Endothelial cell of umbilical vein (primary cell): ENCODE results near the gene FHOD3. TPM values are rescaled to one million over a fixed set of nuclear protein-coding genes. Genes with fewer than 3 reads are reported as not detected.

Experiments used
- BruUV-seq: library from RNA; stranded (reverse); fragments of 400-500 nt; replicated peaks from 2 replicates; lab custom pipeline; 2021; lab: Mats Ljungman, UMichigan
- CTCF ChIA-PET: fragments of 300-600, 350-600 bp; sonication (Branson Sonifier 250); formaldehyde crosslinking; loops from one replicate; lab custom pipeline; 2021; ENCODE audit warnings: antibody characterized with exemption, inconsistent platforms; lab: Charles Lee
- POLR2A ChIA-PET: fragments of 300-600, 350-600 bp; sonication (Branson Sonifier 250); formaldehyde crosslinking; loops from one replicate; lab custom pipeline; 2021; ENCODE audit warnings: antibody characterized with exemption, inconsistent platforms; lab: Charles Lee
- DNase-seq: peaks from one replicate; pipeline ENCODE4 v3.0.0-alpha.2; 2011; ENCODE audit warnings: low read depth, low spot score
- FAIRE-seq: peaks from 2 replicates; lab custom pipeline; 2011; peaks lifted over from hg19 to GRCh38; lab: Jason Lieb, UNC
- H2AFZ ChIP-seq: 2 replicates; pipeline ENCODE4 v1.6.0; 2012; ENCODE audit warnings: low read depth, low read length, control low read depth, inconsistent platforms
- H3K27ac ChIP-seq: 2 replicates; pipeline ENCODE4 v1.5.1; 2011; ENCODE audit warnings: low read depth, mild to moderate bottlenecking, control low read depth, low read length, moderate library complexity; ENCODE audit not compliant: insufficient read depth
- H3K27me3 ChIP-seq, 2 experiments: 2 replicates each; pipeline versions ENCODE4 v1.6.0 to v1.6.1; 2011; ENCODE audit warnings: low read length in 2 of 2, mixed read lengths in 1 of 2; ENCODE audit not compliant: control insufficient read depth in 2 of 2, insufficient read depth in 2 of 2
- H3K36me3 ChIP-seq, 2 experiments: 2 replicates in 1 of 2; 3 replicates in 1 of 2; pipeline ENCODE4 v1.5.1; 2011; ENCODE audit warnings: low read length in 2 of 2, mild to moderate bottlenecking in 1 of 2, moderate library complexity in 1 of 2; ENCODE audit not compliant: control insufficient read depth in 2 of 2, insufficient read depth in 2 of 2; ENCODE audit errors: extremely low read depth in 1 of 2
- H3K4me1 ChIP-seq: 3 replicates; pipeline ENCODE4 v1.5.1; 2011; ENCODE audit warnings: mild to moderate bottlenecking, low read length; ENCODE audit not compliant: control insufficient read depth, insufficient read depth; ENCODE audit errors: extremely low read depth
- H3K4me2 ChIP-seq: 2 replicates; pipeline ENCODE4 v1.6.1; 2011; ENCODE audit warnings: low read length, control low read depth, mixed read lengths; ENCODE audit not compliant: insufficient read depth
- H3K4me3 ChIP-seq, 3 experiments: fragments of 200-600 bp in 1 of 3; sonication (generic), shearing (Covaris generic) in 1 of 3; replicated peaks in 1 of 3; 2 replicates each; pipeline ENCODE4 v1.5.1; 2011 to 2016; ENCODE audit warnings: control low read depth in 3 of 3, low read length in 3 of 3, mild to moderate bottlenecking in 2 of 3, inconsistent platforms in 1 of 3, low read depth in 1 of 3, moderate library complexity in 1 of 3; ENCODE audit not compliant: insufficient read depth in 1 of 3
- H3K79me2 ChIP-seq: 2 replicates; pipeline ENCODE4 v1.6.0; 2012; ENCODE audit warnings: low read length, inconsistent platforms; ENCODE audit not compliant: control insufficient read depth, insufficient read depth
- H3K9ac ChIP-seq: replicated peaks from 2 replicates; pipeline ENCODE3; 2011; ENCODE audit warnings: low read length, control low read depth; ENCODE audit not compliant: insufficient read depth; ENCODE audit errors: extremely low read depth
- H3K9me1 ChIP-seq: replicated peaks from 3 replicates; pipeline ENCODE4 v1.6.0; 2011; ENCODE audit warnings: mild to moderate bottlenecking, low read length; ENCODE audit not compliant: control insufficient read depth, insufficient read depth; ENCODE audit errors: extremely low read depth
- H3K9me3 ChIP-seq: replicated peaks from 2 replicates; pipeline ENCODE4 v1.5.1; 2012; ENCODE audit warnings: low read length, inconsistent platforms; ENCODE audit not compliant: control insufficient read depth, insufficient read depth
- H4K20me1 ChIP-seq: replicated peaks from 2 replicates; pipeline ENCODE3; 2011; ENCODE audit warnings: mild to moderate bottlenecking, low read length; ENCODE audit not compliant: control insufficient read depth, insufficient read depth; ENCODE audit errors: extremely low read depth
- EZH2 ChIP-seq: IDR thresholded peaks from 2 replicates; pipeline ENCODE4 v1.6.1; 2012; ENCODE audit warnings: borderline replicate concordance, low read depth, mild to moderate bottlenecking, moderate library complexity, low read length, inconsistent platforms; ENCODE audit not compliant: severe bottlenecking
- FOS ChIP-seq: IDR thresholded peaks from 2 replicates; pipeline ENCODE4 v1.6.1; 2011; ENCODE audit warnings: mild to moderate bottlenecking, low read length, moderate library complexity, borderline replicate concordance; ENCODE audit not compliant: insufficient read depth
- GATA2 ChIP-seq: IDR thresholded peaks from 2 replicates; pipeline ENCODE4 v1.7.0; 2011; ENCODE audit warnings: low read depth, mild to moderate bottlenecking, moderate library complexity, mixed read lengths, low read length; ENCODE audit not compliant: insufficient read length, insufficient read depth
- JUN ChIP-seq: IDR thresholded peaks from 2 replicates; pipeline ENCODE4 v1.6.1; 2011; ENCODE audit warnings: borderline replicate concordance, low read depth; ENCODE audit not compliant: insufficient read length, insufficient read depth
- MYC ChIP-seq: IDR thresholded peaks from one replicate; pipeline ENCODE4 v1.6.1; 2011; ENCODE audit warnings: mild to moderate bottlenecking, low read depth, low read length
- POLR2A ChIP-seq: IDR thresholded peaks from 2 replicates; pipeline ENCODE4 v1.6.1; 2012; ENCODE audit warnings: low read depth, mild to moderate bottlenecking, control low read depth, low read length
- POLR2AphosphoS5 ChIP-seq: IDR thresholded peaks from 2 replicates; pipeline ENCODE4 v1.6.1; 2012; ENCODE audit warnings: low read depth, mild to moderate bottlenecking, control low read depth, low read length, moderate library complexity; ENCODE audit not compliant: insufficient read depth
- dilution Hi-C: fragments of 300-500 bp; cut with MboI; formaldehyde crosslinking; loops from one replicate; pipeline ENCODE4 v1.15.0; 2019; ENCODE audit warnings: low sequenced_read_pairs; ENCODE audit not compliant: extremely low pct_ligation_motif_present
- intact Hi-C: fragments of 100-400 bp; cut with micrococcal nuclease; formaldehyde crosslinking; loops from one replicate; pipeline ENCODE4 v1.10.0; 2022
- polyA plus RNA-seq, 4 experiments: library from polyadenylated mRNA; depleted of rRNA in 3 of 4; stranded (reverse) in 3 of 4; unstranded in 1 of 4; fragments of >200 nt; gene quantifications; 2 replicates each; pipeline versions ENCODE4 v1.2.1 to v1.2.3, GENCODE V29; 2011 to 2012; ENCODE audit warnings: missing spikeins in 1 of 4
- total RNA-seq: library from RNA; stranded (reverse); gene quantifications from 2 replicates; pipeline ENCODE4 v1.2.3, GENCODE V29; 2021
- TF ChIP-seq, protein P1 (sequence below), 2 donors: IDR thresholded peaks; 1 replicate in 1 of 2; 2 replicates in 1 of 2; pipeline ENCODE4 v1.5.1; 2011; ENCODE audit warnings: low read length in 2 of 2, mild to moderate bottlenecking in 2 of 2, moderate library complexity in 2 of 2, control low read depth in 1 of 2, inconsistent platforms in 1 of 2, low read depth in 1 of 2; ENCODE audit not compliant: insufficient read depth in 1 of 2; ENCODE audit errors: extremely low read depth in 1 of 2
- TF ChIP-seq, protein P2 (sequence below): IDR thresholded peaks from 2 replicates; pipeline ENCODE4 v1.6.1; 2011; ENCODE audit not compliant: insufficient read depth, insufficient read length

FHOD3 gene
- total and polyA plus RNA-seq, 2 donors (not counting 3 experiments of a cell fraction or from before 2014, with no cell fraction given) = 0.06 to 1.5 TPM

DNA sequence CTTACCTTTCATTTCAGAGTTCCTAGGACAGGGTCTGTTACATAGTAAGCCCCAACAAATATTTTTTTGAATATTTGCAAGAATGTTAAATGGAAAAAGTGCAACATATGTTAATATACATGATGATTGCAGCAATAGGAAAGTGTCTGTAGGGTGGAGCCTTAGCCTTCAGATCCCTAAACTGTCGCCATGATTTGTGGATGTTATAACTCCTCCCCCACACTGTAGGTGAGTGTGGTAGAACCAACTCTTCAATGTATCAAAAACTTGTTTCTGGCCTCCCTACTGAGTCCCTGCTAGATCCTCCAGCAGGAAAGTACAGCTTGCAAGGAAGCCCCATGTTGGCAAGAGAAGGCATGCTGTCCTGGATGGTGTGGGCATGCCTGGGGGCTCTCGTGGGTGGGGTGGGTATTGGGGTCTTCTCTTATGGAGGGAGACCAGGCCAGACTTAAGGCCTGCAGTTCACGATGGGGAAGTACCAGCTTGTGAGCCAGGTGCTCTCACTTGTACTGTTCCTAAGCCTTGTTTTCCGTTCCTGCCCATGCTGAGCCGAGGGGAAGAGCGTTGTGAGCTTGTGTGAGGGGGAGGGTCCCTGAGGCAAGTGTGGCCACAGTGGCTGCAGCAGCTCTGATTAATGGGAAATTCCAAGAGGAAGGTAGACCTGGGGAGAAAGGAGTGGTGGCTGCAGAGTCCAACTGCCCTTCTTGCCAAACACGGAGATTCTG lies 11.4 kb downstream of the FHOD3 start:
- dilution Hi-C loops = no loop called here
- BruUV-seq = no TSS peak

More for the DNA sequence above, 11.4 kb downstream of the FHOD3 start:
- no peaks in the 10 kb centered on the region for H3K79me2 ChIP-seq
- no peak for DNase-seq
- H3K4me3 ChIP-seq = no peak overlapping the region
- H3K4me2 ChIP-seq = no peak overlapping the region
- H3K27me3 ChIP-seq = peaks cover 0 to 20% of the 10 kb centered on the region in 2 experiments
- ChIA-PET POLR2A (no interaction called here), CTCF (interaction anchor here (0.7 to 1.8 kb wide), 4 partner anchors 10 to 379 kb away, joined by 4 to 6 read pairs (median 5); no protein-coding TSS in a partner anchor)
- no peak overlapping the region for H3K9ac ChIP-seq
- intact Hi-C loops = no loop called here
- H3K9me3 ChIP-seq = no peaks in the 10 kb centered on the region
- H3K9me1 ChIP-seq = no peaks in the 10 kb centered on the region
- H3K36me3 ChIP-seq = no peaks in the 10 kb centered on the region
- no peak overlapping the region for H3K27ac ChIP-seq
- FAIRE-seq = no peak
- no peak overlapping the region for H2AFZ ChIP-seq
- no peaks in the 10 kb centered on the region for H4K20me1 ChIP-seq
- H3K4me1 ChIP-seq = peaks cover 10% of the 10 kb centered on the region
- TF ChIP-seq FOS = no peak
- TF ChIP-seq JUN = no peak
- no peak for TF ChIP-seq MYC
- no peak for TF ChIP-seq EZH2
- TF ChIP-seq, protein P1, sequence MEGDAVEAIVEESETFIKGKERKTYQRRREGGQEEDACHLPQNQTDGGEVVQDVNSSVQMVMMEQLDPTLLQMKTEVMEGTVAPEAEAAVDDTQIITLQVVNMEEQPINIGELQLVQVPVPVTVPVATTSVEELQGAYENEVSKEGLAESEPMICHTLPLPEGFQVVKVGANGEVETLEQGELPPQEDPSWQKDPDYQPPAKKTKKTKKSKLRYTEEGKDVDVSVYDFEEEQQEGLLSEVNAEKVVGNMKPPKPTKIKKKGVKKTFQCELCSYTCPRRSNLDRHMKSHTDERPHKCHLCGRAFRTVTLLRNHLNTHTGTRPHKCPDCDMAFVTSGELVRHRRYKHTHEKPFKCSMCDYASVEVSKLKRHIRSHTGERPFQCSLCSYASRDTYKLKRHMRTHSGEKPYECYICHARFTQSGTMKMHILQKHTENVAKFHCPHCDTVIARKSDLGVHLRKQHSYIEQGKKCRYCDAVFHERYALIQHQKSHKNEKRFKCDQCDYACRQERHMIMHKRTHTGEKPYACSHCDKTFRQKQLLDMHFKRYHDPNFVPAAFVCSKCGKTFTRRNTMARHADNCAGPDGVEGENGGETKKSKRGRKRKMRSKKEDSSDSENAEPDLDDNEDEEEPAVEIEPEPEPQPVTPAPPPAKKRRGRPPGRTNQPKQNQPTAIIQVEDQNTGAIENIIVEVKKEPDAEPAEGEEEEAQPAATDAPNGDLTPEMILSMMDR (IDR thresholded peaks at IDR 0.05; ENCODE audit: extremely low read depth in 1 of 2, insufficient read depth in 1 of 2, low read depth in 1 of 2, low read length in 2 of 2) = no peak
- no peak for TF ChIP-seq POLR2A
- TF ChIP-seq POLR2AphosphoS5 = no peak
- TF ChIP-seq, protein P2, sequence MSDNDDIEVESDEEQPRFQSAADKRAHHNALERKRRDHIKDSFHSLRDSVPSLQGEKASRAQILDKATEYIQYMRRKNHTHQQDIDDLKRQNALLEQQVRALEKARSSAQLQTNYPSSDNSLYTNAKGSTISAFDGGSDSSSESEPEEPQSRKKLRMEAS = no peak
- no peak for TF ChIP-seq GATA2
